Neural progenitor cell (in vitro differentiated cells): ENCODE results near the gene POLE. TPM values are rescaled to one million over a fixed set of nuclear protein-coding genes. Genes with fewer than 3 reads are reported as not detected.

Experiments used
- DNase-seq: peaks from one replicate; pipeline ENCODE4 v3.0.0-alpha.2; 2016; ENCODE audit warnings: low spot score
- H2AFZ ChIP-seq: fragments of 200-600 bp; sonication (generic); replicated peaks from 2 replicates; pipeline ENCODE4 v1.6.1; 2016; ENCODE audit warnings: antibody characterized with exemption
- H3F3A ChIP-seq: fragments of 200-600 bp; sonication (generic); 2 replicates; pipeline ENCODE4 v1.6.1; 2016; ENCODE audit warnings: antibody characterized with exemption, low read depth
- H3K27ac ChIP-seq: fragments of 200-600 bp; sonication (generic); 2 replicates; pipeline ENCODE4 v1.5.1; 2016; ENCODE audit warnings: mild to moderate bottlenecking
- H3K27me3 ChIP-seq: fragments of 200-600 bp; sonication (generic); 2 replicates; pipeline ENCODE4 v1.6.1; 2016; ENCODE audit warnings: mild to moderate bottlenecking, moderate library complexity
- H3K36me3 ChIP-seq: fragments of 200-600 bp; sonication (generic); 2 replicates; pipeline ENCODE4 v1.5.1; 2016
- H3K4me1 ChIP-seq: fragments of 200-600 bp; sonication (generic); 2 replicates; pipeline ENCODE4 v1.6.1; 2016; ENCODE audit warnings: mixed run types
- H3K4me2 ChIP-seq: fragments of 200-600 bp; sonication (generic); 2 replicates; pipeline ENCODE4 v1.6.1; 2016
- H3K4me3 ChIP-seq: fragments of 200-600 bp; sonication (generic); 2 replicates; pipeline ENCODE4 v1.5.1; 2016
- H3K79me2 ChIP-seq: fragments of 200-600 bp; sonication (generic); 2 replicates; pipeline ENCODE4 v1.6.1; 2016; ENCODE audit warnings: low read depth
- H3K9ac ChIP-seq: fragments of 200-600 bp; sonication (generic); 2 replicates; pipeline ENCODE4 v1.6.1; 2016
- H3K9me3 ChIP-seq: fragments of 200-600 bp; sonication (generic); 2 replicates; pipeline ENCODE4 v1.5.1; 2016; ENCODE audit warnings: low read depth
- H4K20me1 ChIP-seq: fragments of 200-600 bp; sonication (generic); 2 replicates; pipeline ENCODE4 v1.6.1; 2016; ENCODE audit warnings: low read depth
- H3K27ac Mint-ChIP-seq: 3 replicates; pipeline ENCODE4 v1.8.0; 2021; ENCODE audit warnings: mixed read lengths
- H3K27me3 Mint-ChIP-seq: 2 replicates; pipeline ENCODE4 v1.8.0; 2022; ENCODE audit warnings: low read depth, mild to moderate bottlenecking, inconsistent platforms, moderate library complexity, mixed read lengths; ENCODE audit not compliant: insufficient read depth
- H3K36me3 Mint-ChIP-seq: 3 replicates; pipeline ENCODE4 v1.8.0; 2021; ENCODE audit warnings: mixed read lengths
- H3K4me1 Mint-ChIP-seq: 3 replicates; pipeline ENCODE4 v1.8.0; 2021; ENCODE audit warnings: mixed read lengths
- H3K4me3 Mint-ChIP-seq: 3 replicates; pipeline ENCODE4 v1.8.0; 2021; ENCODE audit warnings: mild to moderate bottlenecking, moderate library complexity, mixed read lengths
- H3K9me3 Mint-ChIP-seq: 3 replicates; pipeline ENCODE4 v1.8.0; 2020; ENCODE audit warnings: mixed read lengths
- CTCF ChIP-seq: fragments of 200-600 bp; sonication (generic); IDR thresholded peaks from 2 replicates; pipeline ENCODE4 v1.5.1; 2017; ENCODE audit warnings: antibody characterized with exemption, mild to moderate bottlenecking
- EZH2 ChIP-seq: fragments of 200-600 bp; sonication (generic); IDR thresholded peaks from 2 replicates; pipeline ENCODE4 v1.6.1; 2017; ENCODE audit warnings: antibody characterized with exemption, mild to moderate bottlenecking, moderate library complexity
- EZH2phosphoT487 ChIP-seq: fragments of 200-600 bp; sonication (generic); IDR thresholded peaks from 2 replicates; pipeline ENCODE4 v1.6.1; 2017; ENCODE audit warnings: antibody characterized with exemption
- total RNA-seq: library from RNA; depleted of rRNA; stranded (reverse); fragments of >200 nt; gene quantifications from 2 replicates; pipeline ENCODE4 v1.2.3, GENCODE V29; 2015; ENCODE audit warnings: low replicate concordance

The POLE gene
- total RNA-seq, 1 donor from 2014 or later, result 46.8 TPM

GRCh38 chr12:132673288-132674179 is 13.6 kb downstream of the POLE start:
- H3K36me3 ChIP-seq, result no peaks in the 10 kb centered on the region
- H3K27me3 ChIP-seq, result no peaks in the 10 kb centered on the region
- H3K4me3 ChIP-seq, result no peak overlapping the region
- Mint-ChIP-seq H3K27me3 (no peaks in the 10 kb centered on the region), H3K36me3 (peaks cover 55% of the 10 kb centered on the region), H3K9me3 (no peaks in the 10 kb centered on the region), H3K4me3 (no peak overlapping the region), H3K4me1 (no peaks in the 10 kb centered on the region), H3K27ac (no peak overlapping the region)
- H2AFZ ChIP-seq, result no peak overlapping the region
- peaks cover 2% of the 10 kb centered on the region for H3K79me2 ChIP-seq
- no peak overlapping the region for H3K9ac ChIP-seq
- TF ChIP-seq CTCF (no peak), EZH2phosphoT487 (no peak), EZH2 (no peak)
- no peak overlapping the region for H3K4me2 ChIP-seq
- H3K4me1 ChIP-seq, result no peaks in the 10 kb centered on the region
- H3K27ac ChIP-seq, result no peak overlapping the region
- H3K9me3 ChIP-seq, result no peaks in the 10 kb centered on the region
- H3F3A ChIP-seq, result no peaks in the 10 kb centered on the region
- H4K20me1 ChIP-seq, result peaks cover 4% of the 10 kb centered on the region
- no peak for DNase-seq

GRCh38 chr12:132672678-132673077 is 14.5 kb downstream of the POLE start:
- Histone ChIP-seq H3K4me2 (no peak overlapping the region), H3F3A (no peaks in the 10 kb centered on the region), H3K9ac (no peak overlapping the region), H3K9me3 (no peaks in the 10 kb centered on the region), H3K36me3 (no peaks in the 10 kb centered on the region), H3K4me3 (no peak overlapping the region), H3K27ac (no peak overlapping the region), H3K79me2 (no peaks in the 10 kb centered on the region), H4K20me1 (peaks cover 2% of the 10 kb centered on the region), H3K4me1 (no peaks in the 10 kb centered on the region), H3K27me3 (no peaks in the 10 kb centered on the region), H2AFZ (no peak overlapping the region)
- Mint-ChIP-seq H3K36me3 (peaks cover 53% of the 10 kb centered on the region), H3K27ac (no peak overlapping the region), H3K27me3 (no peaks in the 10 kb centered on the region), H3K4me3 (no peak overlapping the region), H3K4me1 (no peaks in the 10 kb centered on the region), H3K9me3 (no peaks in the 10 kb centered on the region)
- DNase-seq, result no peak
- TF ChIP-seq EZH2phosphoT487, result no peak

- Histone ChIP-seq H3K9ac (no peak overlapping the region), H3K4me3 (no peak overlapping the region), H3F3A (no peaks in the 10 kb centered on the region), H3K27me3 (no peaks in the 10 kb centered on the region), H4K20me1 (peaks cover 2% of the 10 kb centered on the region), H3K27ac (no peak overlapping the region), H3K4me1 (no peaks in the 10 kb centered on the region), H3K4me2 (no peak overlapping the region), H2AFZ (no peak overlapping the region), H3K36me3 (no peaks in the 10 kb centered on the region), H3K9me3 (no peaks in the 10 kb centered on the region), H3K79me2 (no peaks in the 10 kb centered on the region)
- no peak for DNase-seq
- Mint-ChIP-seq H3K9me3 (no peaks in the 10 kb centered on the region), H3K4me1 (no peaks in the 10 kb centered on the region), H3K27me3 (no peaks in the 10 kb centered on the region), H3K4me3 (no peak overlapping the region), H3K36me3 (peaks cover 51% of the 10 kb centered on the region), H3K27ac (no peak overlapping the region)
- no peak for TF ChIP-seq CTCF
- no peak for TF ChIP-seq EZH2
- no peak for TF ChIP-seq EZH2phosphoT487
Observed at GRCh38 chr12:132672116-132672515, 15.0 kb downstream of the POLE start.
